Measurements from ENCODE around the gene RASL12.
"Not testable (repeated sequence)": the region's sequence is repeated elsewhere in the genome, so short reads cannot be mapped to it uniquely, and the experiment has no call there.

RASL12 gene

DNA sequence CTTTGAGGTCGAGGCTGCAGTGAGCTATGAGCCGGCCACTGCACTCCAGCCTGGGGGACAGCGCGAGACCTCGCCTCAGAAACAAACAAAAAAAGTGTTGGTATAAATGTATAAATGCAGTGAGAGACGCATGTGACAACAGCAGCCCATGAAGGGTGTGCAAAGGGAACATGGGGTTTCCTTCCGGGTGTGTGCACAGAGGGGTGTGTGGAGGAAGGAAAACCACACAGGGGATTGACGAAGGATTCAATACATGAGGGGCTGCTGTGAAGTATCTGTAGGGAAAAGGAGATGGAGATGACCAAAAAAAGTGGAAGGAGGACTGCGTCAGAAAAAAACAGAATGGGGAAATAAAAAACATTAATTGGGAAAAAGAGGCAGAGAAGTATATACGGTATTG is 39.5 kb downstream of the RASL12 start:
- DNase-seq (ENCODE audit: low read depth) = no peak

DNA sequence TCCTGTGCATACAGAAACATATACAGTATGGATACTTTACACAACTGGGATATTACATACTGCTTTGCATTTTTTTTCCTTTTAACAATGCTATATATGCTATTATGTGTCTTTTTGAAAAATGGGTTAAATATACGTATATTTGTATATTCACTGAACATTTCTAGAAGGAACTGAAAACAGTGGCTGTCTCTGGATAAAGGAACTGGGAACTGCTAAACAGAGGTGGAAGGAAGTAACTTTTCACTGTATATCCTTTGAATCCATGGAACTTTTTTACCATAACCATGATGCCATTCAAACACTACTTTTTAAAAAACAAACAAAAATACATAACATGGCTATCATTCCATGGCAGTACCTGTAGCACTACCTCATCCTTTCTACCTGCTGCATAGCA is 40.2 kb downstream of the RASL12 start:
- no peak for DNase-seq (ENCODE audit: low read depth)

DNA sequence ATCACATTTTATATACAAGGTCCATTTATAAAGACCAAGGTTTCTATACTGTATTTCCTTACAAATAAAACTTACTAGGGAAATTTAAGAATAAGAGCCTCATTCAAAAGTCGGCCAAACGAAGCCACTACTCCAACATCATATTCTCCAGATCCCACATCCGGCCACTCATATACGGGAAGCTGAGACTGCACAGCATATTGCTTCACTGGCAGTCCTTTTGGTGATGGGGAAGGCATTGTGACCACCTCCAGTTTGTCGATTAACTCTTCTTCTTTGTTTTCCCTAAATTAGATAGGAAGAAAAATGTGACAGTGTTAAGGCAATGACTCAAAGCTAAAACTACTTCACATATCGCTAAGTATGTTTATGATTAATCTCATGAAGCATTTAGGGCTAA is 41.0 kb downstream of the RASL12 start:
- DNase-seq (ENCODE audit: low read depth) = no peak

DNA sequence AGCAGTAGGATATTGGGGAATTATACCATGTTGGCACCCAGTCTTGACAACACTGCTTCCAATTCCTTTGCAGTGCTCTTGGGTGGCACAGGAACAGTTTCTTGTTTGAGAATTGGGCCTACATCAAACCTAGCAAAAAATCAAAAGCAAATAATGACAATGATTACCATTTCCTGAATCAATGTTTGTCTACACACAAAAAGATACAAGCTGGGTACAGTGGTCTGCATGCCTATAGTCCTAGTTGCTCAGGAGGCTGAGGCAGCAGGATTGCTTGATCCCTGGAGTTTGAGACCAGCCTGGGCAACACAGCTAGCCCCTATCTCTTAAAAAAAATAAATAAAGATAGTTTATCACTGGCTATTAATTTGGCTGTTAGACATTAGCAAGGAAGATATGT is 46.3 kb downstream of the RASL12 start:
- DNase-seq (ENCODE audit: low read depth) = no peak

DNA sequence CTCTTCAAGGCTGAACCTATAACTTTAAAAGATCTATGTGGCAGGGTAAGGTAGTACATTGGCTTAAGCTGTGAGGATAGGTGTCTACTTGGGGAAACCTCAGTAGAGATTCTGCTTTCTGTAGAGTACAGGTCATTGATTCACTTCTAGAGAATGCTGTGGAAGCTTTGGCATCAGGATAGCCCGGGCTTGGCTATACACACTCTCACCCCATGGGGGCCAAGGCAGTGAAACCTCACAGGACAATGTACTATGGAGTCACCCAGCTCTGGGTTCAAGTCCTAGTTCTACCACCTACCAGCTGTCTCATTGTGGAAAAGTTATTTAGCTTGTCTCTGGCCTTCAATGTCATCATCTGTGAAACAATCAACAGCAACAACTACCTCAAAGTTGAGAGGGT is 47.4 kb downstream of the RASL12 start:
- no peak for DNase-seq (ENCODE audit: low read depth)

DNA sequence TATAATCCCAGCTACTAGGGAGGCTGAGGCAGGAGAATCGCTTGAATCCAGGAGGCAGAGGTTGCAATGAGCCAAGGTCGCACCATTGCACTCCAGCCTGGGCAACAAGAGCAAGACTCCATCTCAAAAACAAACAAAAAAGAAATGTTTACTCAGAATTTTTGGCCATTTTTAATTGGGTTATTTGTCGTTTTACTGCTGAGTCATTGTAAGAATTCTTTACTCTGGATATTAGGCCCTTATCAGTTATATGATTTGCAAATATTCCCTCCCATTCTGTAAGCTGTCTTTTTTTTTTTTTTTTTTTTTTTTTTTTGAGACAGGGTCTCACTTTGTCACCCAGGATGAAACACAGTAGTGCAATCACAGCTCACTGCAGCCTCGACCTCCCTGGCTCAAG is 56.6 kb downstream of the RASL12 start:
- DNase-seq (ENCODE audit: low read depth) = not testable (repeated sequence)

DNA sequence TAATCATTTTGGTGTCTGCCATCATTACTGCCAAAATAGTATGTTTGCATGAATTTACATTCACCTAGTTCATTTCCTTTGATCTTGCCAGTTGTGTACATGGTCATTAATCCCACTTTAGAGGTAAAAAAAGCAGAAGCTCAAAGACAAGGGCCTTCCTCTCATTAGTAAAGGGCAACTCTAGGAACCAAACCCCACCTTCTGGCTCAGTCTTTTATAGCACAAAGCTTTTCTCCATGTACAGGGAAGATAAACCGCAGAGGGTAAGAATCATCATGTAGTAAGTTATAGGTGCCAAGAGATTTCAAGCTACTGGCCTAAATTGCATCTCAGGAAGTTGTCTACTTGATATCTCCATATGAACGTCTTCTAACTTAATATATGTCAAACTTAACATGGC is 58.8 kb downstream of the RASL12 start:
- DNase-seq (ENCODE audit: low read depth) = no peak

DNA sequence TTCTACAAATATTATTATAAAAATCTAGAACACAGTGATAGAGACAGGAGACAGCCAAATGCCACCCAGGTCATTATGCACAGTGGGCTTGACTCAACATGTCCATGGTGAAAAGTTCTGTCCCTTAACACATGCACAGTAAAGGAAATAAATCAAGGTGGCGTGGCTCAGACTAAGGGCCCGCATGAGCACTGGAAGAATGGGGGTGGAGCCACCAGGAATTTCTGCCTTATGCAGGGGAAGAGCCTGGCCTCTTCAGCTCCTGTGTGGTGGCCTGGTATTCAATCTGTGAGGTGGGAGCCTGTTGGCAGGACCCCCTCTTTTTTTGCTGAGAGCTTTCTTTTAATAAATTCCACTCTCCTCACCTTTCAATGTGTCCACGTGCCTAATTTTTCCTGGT is 60.9 kb downstream of the RASL12 start:
- DNase-seq (ENCODE audit: low read depth) = no peak

DNA sequence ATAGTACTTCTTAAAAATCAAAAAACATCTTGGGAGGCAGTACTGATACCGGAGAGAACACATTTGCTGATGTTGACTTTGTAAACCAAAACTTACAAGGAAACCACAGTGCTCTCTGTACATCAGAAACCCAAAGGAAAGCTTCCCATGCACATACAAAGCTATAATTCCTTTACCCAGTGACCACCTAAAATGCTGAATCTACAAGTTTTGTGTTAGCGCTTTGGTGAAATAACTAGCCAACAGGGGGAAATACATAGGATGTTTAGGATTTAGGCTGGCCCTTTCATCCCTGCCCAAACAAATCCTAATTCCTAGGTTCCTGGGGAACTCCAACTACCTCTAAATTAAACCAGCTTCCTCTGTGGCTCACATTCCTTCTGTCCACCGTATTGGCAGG is 62.8 kb downstream of the RASL12 start:
- DNase-seq (ENCODE audit: low read depth) = no peak
